HEK293 (cell line): Measurements from ENCODE around the gene ATP8A2.

Experiments used
- CTCF ChIA-PET: fragments of 350-600 bp; formaldehyde crosslinking; extraction: SDS; loops from one replicate; lab custom pipeline; 2021; ENCODE audit warnings: antibody characterized with exemption; lab: Yijun Ruan, JAX
- POLR2A ChIA-PET: fragments of 300-600 bp; formaldehyde crosslinking; extraction: SDS; loops from one replicate; lab custom pipeline; 2020; ENCODE audit warnings: antibody characterized with exemption, inconsistent platforms; lab: Yijun Ruan, JAX
- H3K27ac ChIP-seq: fragments of 200-500 bp; sonication (Bioruptor generic); 2 replicates; pipeline ENCODE4 v1.5.1; 2014; ENCODE audit warnings: low read depth, low read length, control low read depth, inconsistent platforms; ENCODE audit errors: extremely low read depth
- H3K36me3 ChIP-seq, 2 experiments: fragments of 200-500 bp in 1 of 2; sonication (Bioruptor generic) in 1 of 2; 1 replicate in 1 of 2; 2 replicates in 1 of 2; pipeline ENCODE4 v1.5.1; 2014 to 2017; ENCODE audit warnings: inconsistent platforms in 2 of 2, low read length in 2 of 2; ENCODE audit not compliant: control insufficient read depth in 2 of 2, insufficient read depth in 1 of 2
- H3K4me1 ChIP-seq: fragments of 200-500 bp; sonication (Bioruptor generic); 2 replicates; pipeline ENCODE4 v1.5.1; 2014; ENCODE audit warnings: mild to moderate bottlenecking, low read length, inconsistent platforms; ENCODE audit not compliant: control insufficient read depth, insufficient read depth
- H3K4me3 ChIP-seq: 2 replicates; pipeline ENCODE4 v1.5.1; 2011; ENCODE audit warnings: low read depth, mild to moderate bottlenecking, control low read depth, low read length, moderate library complexity
- H3K9me3 ChIP-seq: fragments of 200-500 bp; sonication (Bioruptor generic); 2 replicates; pipeline ENCODE4 v1.5.1; 2014; ENCODE audit warnings: low read depth, low read length, inconsistent platforms; ENCODE audit not compliant: control insufficient read depth, insufficient read depth
- FEZF1 ChIP-seq: fragments of 450-650 bp; formaldehyde crosslinking; IDR thresholded peaks from 2 replicates; pipeline ENCODE4 v1.5.1; 2016; ENCODE audit warnings: missing biosample characterization, missing genetic modification characterization
- SP7 ChIP-seq: fragments of 450-650 bp; formaldehyde crosslinking; IDR thresholded peaks from 2 replicates; pipeline ENCODE4 v1.5.1; 2016; ENCODE audit warnings: missing biosample characterization, missing genetic modification characterization
- TRIM28 ChIP-seq: IDR thresholded peaks from 2 replicates; pipeline ENCODE4 v1.6.1; 2011; ENCODE audit warnings: low read length, control low read depth, borderline replicate concordance
- ZBTB17 ChIP-seq: fragments of 450-650 bp; formaldehyde crosslinking; IDR thresholded peaks from 2 replicates; pipeline ENCODE4 v1.5.1; 2016; ENCODE audit warnings: missing biosample characterization, missing genetic modification characterization
- ZBTB20 ChIP-seq: fragments of 450-650 bp; formaldehyde crosslinking; IDR thresholded peaks from 2 replicates; pipeline ENCODE4 v1.5.1; 2016; ENCODE audit warnings: missing biosample characterization, missing genetic modification characterization
- ZBTB48 ChIP-seq: fragments of 450-650 bp; formaldehyde crosslinking; IDR thresholded peaks from 2 replicates; pipeline ENCODE4 v1.5.1; 2016; ENCODE audit warnings: missing biosample characterization, missing genetic modification characterization
- ZNF155 ChIP-seq: fragments of 450-650 bp; formaldehyde crosslinking; IDR thresholded peaks from 2 replicates; pipeline ENCODE4 v1.5.1; 2016; ENCODE audit warnings: missing biosample characterization, missing genetic modification characterization
- ZNF174 ChIP-seq: fragments of 450-650 bp; formaldehyde crosslinking; IDR thresholded peaks from 2 replicates; pipeline ENCODE4 v1.5.0; 2017; ENCODE audit warnings: missing biosample characterization, mild to moderate bottlenecking, missing genetic modification characterization
- ZNF2 ChIP-seq: fragments of 450-650 bp; formaldehyde crosslinking; IDR thresholded peaks from 2 replicates; pipeline ENCODE4 v1.5.1; 2016; ENCODE audit warnings: missing biosample characterization, missing genetic modification characterization
- ZNF211 ChIP-seq: fragments of 450-650 bp; formaldehyde crosslinking; IDR thresholded peaks from 2 replicates; pipeline ENCODE4 v1.5.1; 2016; ENCODE audit warnings: low read depth, missing biosample characterization, missing genetic modification characterization
- ZNF223 ChIP-seq: fragments of 450-650 bp; formaldehyde crosslinking; IDR thresholded peaks from 2 replicates; pipeline ENCODE4 v1.5.1; 2016; ENCODE audit warnings: missing biosample characterization, missing genetic modification characterization
- ZNF366 ChIP-seq: fragments of 450-650 bp; formaldehyde crosslinking; conservative IDR thresholded peaks from 2 replicates; pipeline ENCODE4 v1.5.1; 2016; ENCODE audit warnings: missing biosample characterization, missing genetic modification characterization
- ZNF621 ChIP-seq: fragments of 450-650 bp; formaldehyde crosslinking; IDR thresholded peaks from 2 replicates; pipeline ENCODE4 v1.5.1; 2017; ENCODE audit warnings: missing biosample characterization, missing genetic modification characterization
- ZNF843 ChIP-seq: fragments of 450-650 bp; formaldehyde crosslinking; IDR thresholded peaks from 2 replicates; pipeline ENCODE4 v1.5.1; 2016; ENCODE audit warnings: missing biosample characterization, missing genetic modification characterization
- ZSCAN16 ChIP-seq: fragments of 450-650 bp; formaldehyde crosslinking; IDR thresholded peaks from 2 replicates; pipeline ENCODE4 v1.5.1; 2016; ENCODE audit warnings: missing biosample characterization, missing genetic modification characterization
- ZSCAN30 ChIP-seq: fragments of 450-650 bp; IDR thresholded peaks from 2 replicates; pipeline ENCODE4 v1.5.1; 2018; ENCODE audit warnings: missing biosample characterization, mild to moderate bottlenecking, missing genetic modification characterization, moderate library complexity
- TF ChIP-seq, protein P1 (sequence below): fragments of 450-650 bp; formaldehyde crosslinking; IDR thresholded peaks from 2 replicates; pipeline ENCODE4 v1.5.1; 2017; ENCODE audit warnings: missing biosample characterization, missing genetic modification characterization
- TF ChIP-seq, protein P2 (sequence below): fragments of 450-650 bp; formaldehyde crosslinking; IDR thresholded peaks from 2 replicates; pipeline ENCODE4 v1.5.1; 2016; ENCODE audit warnings: missing biosample characterization, missing genetic modification characterization
- TF ChIP-seq, protein P3 (sequence below): fragments of 450-650 bp; formaldehyde crosslinking; IDR thresholded peaks from 2 replicates; pipeline ENCODE4 v1.5.1; 2016; ENCODE audit warnings: missing biosample characterization, missing genetic modification characterization
- TF ChIP-seq, protein P4 (sequence below): fragments of 450-650 bp; formaldehyde crosslinking; IDR thresholded peaks from 2 replicates; pipeline ENCODE4 v1.5.1; 2016; ENCODE audit warnings: missing biosample characterization, missing genetic modification characterization
- TF ChIP-seq, protein P5 (sequence below): fragments of 450-650 bp; IDR thresholded peaks from 2 replicates; pipeline ENCODE4 v1.5.1; 2018; ENCODE audit warnings: missing biosample characterization, missing genetic modification characterization
- TF ChIP-seq, protein P6 (sequence below): fragments of 450-650 bp; formaldehyde crosslinking; IDR thresholded peaks from 2 replicates; pipeline ENCODE4 v1.5.1; 2016; ENCODE audit warnings: missing biosample characterization, missing genetic modification characterization, low read depth

ATP8A2 gene

DNA sequence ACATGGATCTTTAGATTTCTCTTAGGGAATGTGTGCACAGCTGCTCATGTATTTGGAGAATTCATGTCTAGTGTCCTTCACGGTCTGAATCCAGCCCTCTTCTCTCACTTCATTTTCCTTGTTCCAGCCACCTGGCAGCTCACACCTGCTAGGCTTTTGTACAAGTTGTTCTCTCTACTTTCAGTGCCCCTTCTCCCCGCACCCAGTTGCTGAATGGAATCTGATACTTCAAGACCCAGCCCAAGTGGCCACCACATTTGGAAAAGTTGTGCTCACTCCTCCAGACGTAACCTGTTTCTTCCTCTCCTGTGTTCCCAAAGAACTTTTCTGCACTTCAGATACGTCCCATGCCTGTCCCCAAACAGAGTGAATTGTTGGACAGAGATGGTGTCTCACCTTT is 444.5 kb downstream of the ATP8A2 start (continued):
- TF ChIP-seq, protein P1, sequence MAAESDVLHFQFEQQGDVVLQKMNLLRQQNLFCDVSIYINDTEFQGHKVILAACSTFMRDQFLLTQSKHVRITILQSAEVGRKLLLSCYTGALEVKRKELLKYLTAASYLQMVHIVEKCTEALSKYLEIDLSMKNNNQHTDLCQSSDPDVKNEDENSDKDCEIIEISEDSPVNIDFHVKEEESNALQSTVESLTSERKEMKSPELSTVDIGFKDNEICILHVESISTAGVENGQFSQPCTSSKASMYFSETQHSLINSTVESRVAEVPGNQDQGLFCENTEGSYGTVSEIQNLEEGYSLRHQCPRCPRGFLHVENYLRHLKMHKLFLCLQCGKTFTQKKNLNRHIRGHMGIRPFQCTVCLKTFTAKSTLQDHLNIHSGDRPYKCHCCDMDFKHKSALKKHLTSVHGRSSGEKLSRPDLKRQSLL (tag by site-specific recombination), result no peak
- TF ChIP-seq ZSCAN30 (tag by site-specific recombination) (no peak), ZBTB17 (no peak), ZNF174 (tag by site-specific recombination) (no peak), ZNF223 (tag by site-specific recombination) (no peak), ZNF155 (tag by site-specific recombination) (no peak), SP7 (no peak), ZBTB48 (tag by site-specific recombination) (no peak), FEZF1 (tag by site-specific recombination) (no peak)
- TF ChIP-seq, protein P2, sequence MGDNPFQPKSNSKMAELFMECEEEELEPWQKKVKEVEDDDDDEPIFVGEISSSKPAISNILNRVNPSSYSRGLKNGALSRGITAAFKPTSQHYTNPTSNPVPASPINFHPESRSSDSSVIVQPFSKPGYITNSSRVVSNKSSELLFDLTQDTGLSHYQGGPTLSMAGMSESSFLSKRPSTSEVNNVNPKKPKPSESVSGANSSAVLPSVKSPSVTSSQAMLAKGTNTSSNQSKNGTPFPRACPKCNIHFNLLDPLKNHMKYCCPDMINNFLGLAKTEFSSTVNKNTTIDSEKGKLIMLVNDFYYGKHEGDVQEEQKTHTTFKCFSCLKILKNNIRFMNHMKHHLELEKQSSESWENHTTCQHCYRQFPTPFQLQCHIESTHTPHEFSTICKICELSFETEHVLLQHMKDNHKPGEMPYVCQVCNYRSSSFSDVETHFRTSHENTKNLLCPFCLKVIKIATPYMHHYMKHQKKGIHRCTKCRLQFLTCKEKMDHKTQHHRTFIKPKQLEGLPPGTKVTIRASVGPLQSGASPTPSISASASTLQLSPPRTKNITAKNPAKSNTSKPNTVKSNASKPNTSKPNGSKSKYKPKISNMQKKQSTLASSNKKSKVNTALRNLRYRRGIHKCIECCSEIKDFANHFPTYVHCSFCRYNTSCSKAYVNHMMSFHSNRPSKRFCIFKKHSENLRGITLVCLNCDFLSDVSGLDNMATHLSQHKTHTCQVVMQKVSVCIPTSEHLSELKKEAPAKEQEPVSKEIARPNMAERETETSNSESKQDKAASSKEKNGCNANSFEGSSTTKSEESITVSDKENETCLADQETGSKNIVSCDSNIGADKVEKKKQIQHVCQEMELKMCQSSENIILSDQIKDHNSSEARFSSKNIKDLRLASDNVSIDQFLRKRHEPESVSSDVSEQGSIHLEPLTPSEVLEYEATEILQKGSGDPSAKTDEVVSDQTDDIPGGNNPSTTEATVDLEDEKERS, result no peak
- TF ChIP-seq, protein P3, sequence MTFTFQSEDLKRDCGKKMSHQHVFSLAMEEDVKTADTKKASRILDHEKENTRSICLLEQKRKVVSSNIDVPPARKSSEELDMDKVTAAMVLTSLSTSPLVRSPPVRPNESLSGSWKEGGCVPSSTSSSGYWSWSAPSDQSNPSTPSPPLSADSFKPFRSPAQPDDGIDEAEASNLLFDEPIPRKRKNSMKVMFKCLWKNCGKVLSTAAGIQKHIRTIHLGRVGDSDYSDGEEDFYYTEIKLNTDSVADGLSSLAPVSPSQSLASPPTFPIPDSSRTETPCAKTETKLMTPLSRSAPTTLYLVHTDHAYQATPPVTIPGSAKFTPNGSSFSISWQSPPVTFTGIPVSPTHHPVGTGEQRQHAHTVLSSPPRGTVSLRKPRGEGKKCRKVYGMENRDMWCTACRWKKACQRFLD (tag by site-specific recombination), result no peak
- TF ChIP-seq, protein P4, sequence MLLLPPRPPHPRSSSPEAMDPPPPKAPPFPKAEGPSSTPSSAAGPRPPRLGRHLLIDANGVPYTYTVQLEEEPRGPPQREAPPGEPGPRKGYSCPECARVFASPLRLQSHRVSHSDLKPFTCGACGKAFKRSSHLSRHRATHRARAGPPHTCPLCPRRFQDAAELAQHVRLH (tag by site-specific recombination), result no peak

DNA sequence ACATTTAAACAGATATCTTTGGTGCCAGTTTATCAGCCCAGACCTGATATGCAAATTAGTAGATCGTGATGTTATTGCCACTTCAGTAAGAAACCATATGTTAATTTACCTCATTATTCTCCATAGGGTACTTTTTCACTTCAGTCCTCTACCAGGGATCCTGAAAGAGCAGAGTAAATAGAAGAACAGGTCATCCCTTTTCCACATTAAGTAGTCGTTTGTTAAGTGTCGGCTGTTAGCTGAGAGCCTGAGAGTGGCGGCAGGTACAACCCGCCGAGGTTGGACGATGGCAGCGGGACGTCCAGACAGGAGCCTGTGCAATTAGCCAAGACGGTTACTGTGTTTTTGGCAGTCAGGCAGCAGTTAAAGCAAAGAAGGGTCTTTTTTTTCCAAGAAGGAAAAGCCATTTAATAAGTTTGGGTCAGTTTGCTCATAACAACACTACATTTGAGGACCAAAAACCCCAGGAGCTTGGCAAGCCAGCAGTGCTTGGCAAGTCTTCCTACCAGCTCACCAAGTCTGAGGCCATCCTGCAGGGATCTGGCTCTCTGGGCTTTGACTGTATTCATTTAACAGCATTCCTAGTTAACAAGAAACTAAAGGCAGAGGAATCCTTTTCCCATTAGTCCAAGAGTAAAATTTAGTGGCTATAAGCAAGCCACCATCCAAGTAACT is 448.2 kb downstream of the ATP8A2 start:
- H3K36me3 ChIP-seq, result no peaks in the 10 kb centered on the region
- no peak overlapping the region for H3K27ac ChIP-seq
- no peaks in the 10 kb centered on the region for H3K4me1 ChIP-seq
- ChIA-PET CTCF (interaction anchor here (1.7 kb wide), 1 partner anchor 9 kb away, joined by 7 read pairs; no protein-coding TSS in a partner anchor), POLR2A (no interaction called here)
- no peak overlapping the region for H3K4me3 ChIP-seq
- H3K9me3 ChIP-seq, result no peaks in the 10 kb centered on the region
- TF ChIP-seq ZBTB17, result no peak
- TF ChIP-seq TRIM28, result peak; percentile 61
- no peak for TF ChIP-seq ZNF366 (tag by site-specific recombination)

DNA sequence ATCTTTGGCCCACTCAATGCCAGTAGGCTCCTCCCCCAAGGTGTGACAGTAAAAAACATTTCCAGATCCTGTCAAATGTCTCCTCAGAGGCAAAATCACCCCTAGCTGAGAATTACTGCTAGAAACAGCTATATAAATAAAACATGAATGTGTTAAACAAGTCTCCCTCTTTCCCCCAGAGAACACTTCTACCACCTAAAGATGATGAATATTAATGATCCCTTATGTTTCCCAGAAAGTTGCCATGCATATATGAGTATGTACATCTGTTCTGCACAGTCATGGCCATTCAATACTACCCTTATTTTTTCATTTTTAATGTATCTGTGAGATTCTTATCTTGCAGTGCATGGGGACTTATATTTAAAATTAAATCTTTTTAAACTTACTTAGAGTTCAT is 450.0 kb downstream of the ATP8A2 start:
- H3K27ac ChIP-seq, result no peak overlapping the region
- ChIA-PET POLR2A (no interaction called here), CTCF (interaction anchor here (1.7 kb wide), 1 partner anchor 8 kb away, joined by 7 read pairs; no protein-coding TSS in a partner anchor)
- H3K4me3 ChIP-seq, result no peak overlapping the region
- no peaks in the 10 kb centered on the region for H3K9me3 ChIP-seq
- H3K36me3 ChIP-seq, result no peaks in the 10 kb centered on the region
- no peaks in the 10 kb centered on the region for H3K4me1 ChIP-seq
- TF ChIP-seq ZNF843 (no peak), ZSCAN16 (tag by site-specific recombination) (no peak), ZSCAN30 (tag by site-specific recombination) (no peak), ZNF211 (tag by site-specific recombination) (no peak), ZBTB20 (no peak), ZNF621 (tag by site-specific recombination) (no peak), ZNF2 (no peak)
- TF ChIP-seq, protein P5, sequence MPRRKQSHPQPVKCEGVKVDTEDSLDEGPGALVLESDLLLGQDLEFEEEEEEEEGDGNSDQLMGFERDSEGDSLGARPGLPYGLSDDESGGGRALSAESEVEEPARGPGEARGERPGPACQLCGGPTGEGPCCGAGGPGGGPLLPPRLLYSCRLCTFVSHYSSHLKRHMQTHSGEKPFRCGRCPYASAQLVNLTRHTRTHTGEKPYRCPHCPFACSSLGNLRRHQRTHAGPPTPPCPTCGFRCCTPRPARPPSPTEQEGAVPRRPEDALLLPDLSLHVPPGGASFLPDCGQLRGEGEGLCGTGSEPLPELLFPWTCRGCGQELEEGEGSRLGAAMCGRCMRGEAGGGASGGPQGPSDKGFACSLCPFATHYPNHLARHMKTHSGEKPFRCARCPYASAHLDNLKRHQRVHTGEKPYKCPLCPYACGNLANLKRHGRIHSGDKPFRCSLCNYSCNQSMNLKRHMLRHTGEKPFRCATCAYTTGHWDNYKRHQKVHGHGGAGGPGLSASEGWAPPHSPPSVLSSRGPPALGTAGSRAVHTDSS (tag by site-specific recombination), result no peak
- TF ChIP-seq, protein P6, sequence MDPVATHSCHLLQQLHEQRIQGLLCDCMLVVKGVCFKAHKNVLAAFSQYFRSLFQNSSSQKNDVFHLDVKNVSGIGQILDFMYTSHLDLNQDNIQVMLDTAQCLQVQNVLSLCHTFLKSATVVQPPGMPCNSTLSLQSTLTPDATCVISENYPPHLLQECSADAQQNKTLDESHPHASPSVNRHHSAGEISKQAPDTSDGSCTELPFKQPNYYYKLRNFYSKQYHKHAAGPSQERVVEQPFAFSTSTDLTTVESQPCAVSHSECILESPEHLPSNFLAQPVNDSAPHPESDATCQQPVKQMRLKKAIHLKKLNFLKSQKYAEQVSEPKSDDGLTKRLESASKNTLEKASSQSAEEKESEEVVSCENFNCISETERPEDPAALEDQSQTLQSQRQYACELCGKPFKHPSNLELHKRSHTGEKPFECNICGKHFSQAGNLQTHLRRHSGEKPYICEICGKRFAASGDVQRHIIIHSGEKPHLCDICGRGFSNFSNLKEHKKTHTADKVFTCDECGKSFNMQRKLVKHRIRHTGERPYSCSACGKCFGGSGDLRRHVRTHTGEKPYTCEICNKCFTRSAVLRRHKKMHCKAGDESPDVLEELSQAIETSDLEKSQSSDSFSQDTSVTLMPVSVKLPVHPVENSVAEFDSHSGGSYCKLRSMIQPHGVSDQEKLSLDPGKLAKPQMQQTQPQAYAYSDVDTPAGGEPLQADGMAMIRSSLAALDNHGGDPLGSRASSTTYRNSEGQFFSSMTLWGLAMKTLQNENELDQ (tag by site-specific recombination), result no peak
